K562 (cell line): Measurements from ENCODE around the gene CACNA2D4.

Experiments used
- BACH1 ChIP-seq: fragments of 200-800 bp; sonication (Bioruptor generic); IDR thresholded peaks from 2 replicates; pipeline ENCODE4 v1.6.1; 2016; ENCODE audit warnings: missing genetic modification characterization, missing compliant biosample characterization
- JUND ChIP-seq, 2 experiments: IDR thresholded peaks; 2 replicates in 1 of 2; 3 replicates in 1 of 2; pipeline ENCODE4 v1.6.1; 2011; ENCODE audit warnings: borderline replicate concordance in 2 of 2, low read depth in 2 of 2, low read length in 2 of 2, improper control_type of control experiment in 1 of 2, missing biosample characterization in 1 of 2, missing genetic modification characterization in 1 of 2, missing genetic modification reagents in 1 of 2
- POLR2A ChIP-seq: fragments of 450-650 bp; conservative IDR thresholded peaks from 2 replicates; pipeline ENCODE4 v1.6.1; 2016
- RFX7 ChIP-seq: fragments of 250-450 bp; sonication (Bioruptor Pico); IDR thresholded peaks from 2 replicates; pipeline ENCODE4 v1.5.1; 2021; ENCODE audit warnings: mild to moderate bottlenecking
- TF ChIP-seq, protein P1 (sequence below), 2 experiments: fragments of 450-650 bp in 1 of 2; sonication (generic) in 1 of 2; formaldehyde crosslinking in 1 of 2; IDR thresholded peaks in 1 of 2; conservative IDR thresholded peaks in 1 of 2; 2 replicates each; pipeline versions ENCODE4 v1.6.1 to v1.8.1; 2016 to 2023; ENCODE audit warnings: mild to moderate bottlenecking in 2 of 2, moderate library complexity in 2 of 2, inconsistent platforms in 1 of 2, missing genetic modification reagents in 1 of 2
- TF ChIP-seq, protein P2 (sequence below): sonication (generic); formaldehyde crosslinking; IDR thresholded peaks from 2 replicates; pipeline ENCODE4 v1.5.0; 2020; ENCODE audit warnings: missing genetic modification reagents
- TF ChIP-seq, protein P3 (sequence below): fragments of 250-450 bp; sonication (Bioruptor Pico); IDR thresholded peaks from 2 replicates; pipeline ENCODE4 v1.4.0; 2020; ENCODE audit warnings: mild to moderate bottlenecking

DNA sequence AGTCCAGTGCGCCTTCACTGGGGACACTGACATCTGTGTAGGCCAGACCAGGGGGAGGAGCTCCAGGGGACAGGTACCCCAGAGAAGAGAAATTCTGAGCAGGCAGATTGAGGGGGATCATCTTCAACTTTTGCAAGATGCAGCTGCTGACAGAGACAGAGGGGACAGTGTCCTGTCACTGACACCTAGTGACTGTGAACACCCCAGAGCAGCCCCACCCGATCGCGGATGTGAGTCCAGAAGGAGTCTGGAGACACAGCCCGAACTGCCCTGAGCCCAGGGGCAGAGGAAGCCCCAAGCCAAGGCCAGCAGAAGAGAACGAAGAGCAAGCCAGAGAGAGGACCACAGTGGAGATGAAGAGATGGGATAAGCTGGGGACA is 119.8 kb downstream of the CACNA2D4 start:
- TF ChIP-seq JUND (IDR thresholded peaks at IDR 0.05; ENCODE audit: borderline replicate concordance, low read depth, low read length) (no peak), JUND (tag; IDR thresholded peaks at IDR 0.05; ENCODE audit: borderline replicate concordance, low read depth, low read length) (no peak), BACH1 (tag) (no peak), POLR2A (no peak), RFX7 (CRISPR knock-in tag) (no peak)
- TF ChIP-seq, protein P1, sequence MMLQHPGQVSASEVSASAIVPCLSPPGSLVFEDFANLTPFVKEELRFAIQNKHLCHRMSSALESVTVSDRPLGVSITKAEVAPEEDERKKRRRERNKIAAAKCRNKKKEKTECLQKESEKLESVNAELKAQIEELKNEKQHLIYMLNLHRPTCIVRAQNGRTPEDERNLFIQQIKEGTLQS (IDR thresholded peaks at IDR 0.05): no peak
- TF ChIP-seq, protein P1 (CRISPR knock-in tag; conservative IDR thresholded peaks at IDR 0.05): no peak
- TF ChIP-seq, protein P2, sequence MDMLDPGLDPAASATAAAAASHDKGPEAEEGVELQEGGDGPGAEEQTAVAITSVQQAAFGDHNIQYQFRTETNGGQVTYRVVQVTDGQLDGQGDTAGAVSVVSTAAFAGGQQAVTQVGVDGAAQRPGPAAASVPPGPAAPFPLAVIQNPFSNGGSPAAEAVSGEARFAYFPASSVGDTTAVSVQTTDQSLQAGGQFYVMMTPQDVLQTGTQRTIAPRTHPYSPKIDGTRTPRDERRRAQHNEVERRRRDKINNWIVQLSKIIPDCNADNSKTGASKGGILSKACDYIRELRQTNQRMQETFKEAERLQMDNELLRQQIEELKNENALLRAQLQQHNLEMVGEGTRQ (CRISPR knock-in tag): no peak
- TF ChIP-seq, protein P3, sequence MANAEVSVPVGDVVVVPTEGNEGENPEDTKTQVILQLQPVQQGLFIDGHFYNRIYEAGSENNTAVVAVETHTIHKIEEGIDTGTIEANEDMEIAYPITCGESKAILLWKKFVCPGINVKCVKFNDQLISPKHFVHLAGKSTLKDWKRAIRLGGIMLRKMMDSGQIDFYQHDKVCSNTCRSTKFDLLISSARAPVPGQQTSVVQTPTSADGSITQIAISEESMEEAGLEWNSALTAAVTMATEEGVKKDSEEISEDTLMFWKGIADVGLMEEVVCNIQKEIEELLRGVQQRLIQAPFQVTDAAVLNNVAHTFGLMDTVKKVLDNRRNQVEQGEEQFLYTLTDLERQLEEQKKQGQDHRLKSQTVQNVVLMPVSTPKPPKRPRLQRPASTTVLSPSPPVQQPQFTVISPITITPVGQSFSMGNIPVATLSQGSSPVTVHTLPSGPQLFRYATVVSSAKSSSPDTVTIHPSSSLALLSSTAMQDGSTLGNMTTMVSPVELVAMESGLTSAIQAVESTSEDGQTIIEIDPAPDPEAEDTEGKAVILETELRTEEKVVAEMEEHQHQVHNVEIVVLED (CRISPR knock-in tag): no peak
